Large intestine (tissue), 12 donors: ENCODE measurements around the gene NECAP2. TPM values are rescaled to one million over a fixed set of nuclear protein-coding genes. Genes with fewer than 3 reads are reported as not detected.
A peak's percentile ranks its signal among the peaks of the same experiment; 100 is the strongest.

Experiments
- DNase-seq, 2 donors: peaks; one replicate each; pipeline versions ENCODE4 v3.0.0 to v3.0.0-alpha.2; 2013
- H3K27ac ChIP-seq: one replicate; pipeline ENCODE4 v1.5.1; 2013; ENCODE audit warnings: low read length
- H3K27me3 ChIP-seq: 2 replicates; pipeline ENCODE4 v1.6.1; 2013; ENCODE audit warnings: low read length; ENCODE audit not compliant: control insufficient read depth, insufficient read depth
- H3K36me3 ChIP-seq: 2 replicates; pipeline ENCODE4 v1.6.1; 2013; ENCODE audit warnings: low read length; ENCODE audit not compliant: control insufficient read depth, insufficient read depth
- H3K4me1 ChIP-seq: one replicate; pipeline ENCODE4 v1.6.1; 2013; ENCODE audit warnings: low read length; ENCODE audit not compliant: control insufficient read depth, insufficient read depth
- H3K4me3 ChIP-seq: one replicate; pipeline ENCODE4 v1.5.1; 2013; ENCODE audit warnings: low read length
- H3K9me3 ChIP-seq: one replicate; pipeline ENCODE4 v1.6.1; 2013; ENCODE audit warnings: mild to moderate bottlenecking, low read depth, low read length, moderate library complexity; ENCODE audit not compliant: control insufficient read depth
- WGBS: methylation state at CpG from one replicate; pipeline ENCODE4 v1.1.5; 2013; ENCODE audit warnings: low lambda C conversion rate; ENCODE audit not compliant: insufficient coverage; 5-methylcytosine and 5-hydroxymethylcytosine counted together
- long read RNA-seq, 11 donors: transcript quantifications; one replicate each; lab custom pipeline, GENCODE V29; 2026
- polyA plus RNA-seq: library from polyadenylated mRNA; unstranded; fragments of 120-200 nt; gene quantifications from one replicate; pipeline ENCODE4 v1.2.1, GENCODE V29; 2013

The NECAP2 gene
- polyA plus RNA-seq, result 44.5 TPM
- long read RNA-seq, donor 1, partial matches to known transcripts, result 21 of 25 reads
- long read RNA-seq, donor 1, other reads (novel, unspliced or antisense), result 0 of 25 reads
- long read RNA-seq, donor 2, transcript NECAP2-201 (8 exons, 2,070 nt), result major isoform, 12 of 32 reads
- long read RNA-seq, donor 2, partial matches to known transcripts, result 16 of 32 reads
- long read RNA-seq, donor 2, other reads (novel, unspliced or antisense), result 0 of 32 reads
- long read RNA-seq, donor 3, result 0 reads
- long read RNA-seq, donor 4, partial matches to known transcripts, result 0 of 2 reads
- long read RNA-seq, donor 4, other reads (novel, unspliced or antisense), result 0 of 2 reads
- long read RNA-seq, donor 5, transcript NECAP2-201 (8 exons, 2,070 nt), result major isoform, 11 of 24 reads
- long read RNA-seq, donor 5, partial matches to known transcripts, result 9 of 24 reads
- long read RNA-seq, donor 5, other reads (novel, unspliced or antisense), result 0 of 24 reads
- long read RNA-seq, donor 6, transcript NECAP2-211 (2 exons, 550 nt), result minor isoform, 5 of 51 reads
- long read RNA-seq, donor 6, transcript NECAP2-201 (8 exons, 2,070 nt), result major isoform, 17 of 51 reads
- long read RNA-seq, donor 6, partial matches to known transcripts, result 21 of 51 reads
- long read RNA-seq, donor 6, other reads (novel, unspliced or antisense), result 6 of 51 reads
- long read RNA-seq, donor 7, transcript NECAP2-201 (8 exons, 2,070 nt), result major isoform, 7 of 7 reads
- long read RNA-seq, donor 7, partial matches to known transcripts, result 0 of 7 reads
- long read RNA-seq, donor 7, other reads (novel, unspliced or antisense), result 0 of 7 reads
- long read RNA-seq, donor 8, transcript NECAP2-201 (8 exons, 2,070 nt), result minor isoform, 7 of 36 reads
- long read RNA-seq, donor 8, transcript NECAP2-211 (2 exons, 550 nt), result major isoform, 10 of 36 reads
- long read RNA-seq, donor 8, partial matches to known transcripts, result 17 of 36 reads
- long read RNA-seq, donor 8, other reads (novel, unspliced or antisense), result 0 of 36 reads
- long read RNA-seq, donor 9, full-length matches to known transcripts, result 11 of 33 reads
- long read RNA-seq, donor 9, partial matches to known transcripts, result 22 of 33 reads
- long read RNA-seq, donor 9, other reads (novel, unspliced or antisense), result 0 of 33 reads
- long read RNA-seq, donor 10, transcript NECAP2-201 (8 exons, 2,070 nt), result major isoform, 17 of 23 reads
- long read RNA-seq, donor 10, partial matches to known transcripts, result 0 of 23 reads
- long read RNA-seq, donor 10, other reads (novel, unspliced or antisense), result 6 of 23 reads
- long read RNA-seq, donor 11, transcript NECAP2-201 (8 exons, 2,070 nt), result major isoform, 12 of 24 reads
- long read RNA-seq, donor 11, partial matches to known transcripts, result 9 of 24 reads
- long read RNA-seq, donor 11, other reads (novel, unspliced or antisense), result 0 of 24 reads

- Histone ChIP-seq H3K36me3 (peaks cover 26% of the 10 kb centered on the region), H3K27me3 (no peaks in the 10 kb centered on the region)
- no CpG with 5 or more reads among the region's 68 CpGs for WGBS
Observed at GRCh38 chr1:16440470-16441281, at the start of gene NECAP2. Gene NECAP2, plus strand, starts transcription at chr1:16440724. Its CDS starts 38 bp downstream, at chr1:16440762.

GRCh38 chr1:16391411-16391810 is 49.1 kb upstream of the NECAP2 start:
- H3K4me3 ChIP-seq, result no peak overlapping the region
- no peak overlapping the region for H3K27ac ChIP-seq
- peaks cover 7% of the 10 kb centered on the region for H3K4me1 ChIP-seq
- WGBS, result no CpG with 5 or more reads among the region's 3 CpGs
- DNase-seq, result no peak
- no peaks in the 10 kb centered on the region for H3K9me3 ChIP-seq
- H3K27me3 ChIP-seq, result no peaks in the 10 kb centered on the region
- peaks cover 39% of the 10 kb centered on the region for H3K36me3 ChIP-seq

More at GRCh38 chr1:16440470-16441281, at the start of gene NECAP2:
- Histone ChIP-seq H3K4me1 (no peaks in the 10 kb centered on the region), H3K4me3 (peak within 1 kb of the TSS; percentile 93), H3K27ac (peak within 1 kb of the TSS; percentile 69), H3K9me3 (no peaks in the 10 kb centered on the region)
- DNase-seq, result peak; percentile 89 to 90

GRCh38 chr1:16392740-16393569 is 47.6 kb upstream of the NECAP2 start:
- Histone ChIP-seq H3K9me3 (no peaks in the 10 kb centered on the region), H3K4me3 (no peak overlapping the region), H3K27me3 (no peaks in the 10 kb centered on the region), H3K27ac (no peak overlapping the region), H3K4me1 (no peaks in the 10 kb centered on the region), H3K36me3 (peaks cover 49% of the 10 kb centered on the region)
- no CpG with 5 or more reads among the region's 21 CpGs for WGBS
- no peak for DNase-seq

GRCh38 chr1:16393570-16394521 is 46.7 kb upstream of the NECAP2 start:
- H3K4me1 ChIP-seq, result no peaks in the 10 kb centered on the region
- peaks cover 58% of the 10 kb centered on the region for H3K36me3 ChIP-seq
- 81% methylated on average over 3 of the region's 10 CpGs for WGBS
- H3K27me3 ChIP-seq, result no peaks in the 10 kb centered on the region
- no peak overlapping the region for H3K4me3 ChIP-seq
- H3K9me3 ChIP-seq, result no peaks in the 10 kb centered on the region
- no peak for DNase-seq
- H3K27ac ChIP-seq, result no peak overlapping the region

GRCh38 chr1:16394977-16395376 is 45.5 kb upstream of the NECAP2 start:
- Histone ChIP-seq H3K36me3 (peaks cover 61% of the 10 kb centered on the region), H3K4me1 (no peaks in the 10 kb centered on the region), H3K4me3 (no peak overlapping the region), H3K27me3 (no peaks in the 10 kb centered on the region), H3K27ac (no peak overlapping the region), H3K9me3 (no peaks in the 10 kb centered on the region)
- no peak for DNase-seq
- no CpG with 5 or more reads among the region's 13 CpGs for WGBS

GRCh38 chr1:16396591-16396990 is 43.9 kb upstream of the NECAP2 start:
- no CpG with 5 or more reads among the region's 7 CpGs for WGBS
- Histone ChIP-seq H3K9me3 (no peaks in the 10 kb centered on the region), H3K27me3 (no peaks in the 10 kb centered on the region), H3K36me3 (peaks cover 59% of the 10 kb centered on the region), H3K4me3 (no peak overlapping the region), H3K4me1 (no peaks in the 10 kb centered on the region), H3K27ac (no peak overlapping the region)
- no peak for DNase-seq

- Histone ChIP-seq H3K36me3 (peaks cover 59% of the 10 kb centered on the region), H3K4me1 (no peaks in the 10 kb centered on the region), H3K9me3 (no peaks in the 10 kb centered on the region), H3K27me3 (no peaks in the 10 kb centered on the region), H3K27ac (no peak overlapping the region), H3K4me3 (no peak overlapping the region)
- DNase-seq, result no peak
- no CpG with 5 or more reads among the region's 5 CpGs for whole genome bisulfite sequencing
Observed at GRCh38 chr1:16397120-16397519, 43.4 kb upstream of the NECAP2 start.

- no CpG with 5 or more reads among the region's 5 CpGs for WGBS
- Histone ChIP-seq H3K9me3 (no peaks in the 10 kb centered on the region), H3K4me3 (no peak overlapping the region), H3K4me1 (no peaks in the 10 kb centered on the region), H3K36me3 (peaks cover 52% of the 10 kb centered on the region), H3K27ac (no peak overlapping the region), H3K27me3 (no peaks in the 10 kb centered on the region)
- no peak for DNase-seq
Observed at GRCh38 chr1:16398371-16398953, 42.1 kb upstream of the NECAP2 start.
